SK-N-SH (cell line): ENCODE measurements around the gene ATP8A1. TPM values are rescaled to one million over a fixed set of nuclear protein-coding genes. Genes with fewer than 3 reads are reported as not detected.

Experiments
- CTCF ChIA-PET: fragments of 300-600, 350-600 bp; formaldehyde crosslinking; extraction: SDS; loops from one replicate; lab custom pipeline; 2021; lab: Yijun Ruan, JAX
- POLR2A ChIA-PET: fragments of 350-600 bp; sonication (Branson Sonifier 250); formaldehyde crosslinking; extraction: SDS; loops from one replicate; lab custom pipeline; 2020; ENCODE audit warnings: antibody characterized with exemption, inconsistent platforms; lab: Yijun Ruan, JAX
- DNase-seq: peaks from one replicate; pipeline ENCODE4 v3.0.0; 2012
- H2AFZ ChIP-seq: fragments of 200-600 bp; sonication (generic); 2 replicates; pipeline ENCODE4 v1.8.1; 2016; ENCODE audit warnings: antibody characterized with exemption, mild to moderate bottlenecking, low read depth
- H3F3A ChIP-seq: fragments of 200-600 bp; sonication (generic); replicated peaks from 2 replicates; pipeline ENCODE3; 2016; ENCODE audit warnings: antibody characterized with exemption, mild to moderate bottlenecking; ENCODE audit not compliant: insufficient read depth
- H3K27ac ChIP-seq, 2 experiments: fragments of 200-500 bp in 1 of 2; fragments of 200-600 bp in 1 of 2; sonication (Bioruptor generic) in 1 of 2; sonication (generic), shearing (Covaris generic) in 1 of 2; 2 replicates each; pipeline versions ENCODE4 v1.5.1 to v1.6.1; 2014 to 2016; ENCODE audit warnings: low read depth in 2 of 2, inconsistent platforms in 1 of 2, low read length in 1 of 2, mild to moderate bottlenecking in 1 of 2, mixed read lengths in 1 of 2
- H3K27me3 ChIP-seq: fragments of 200-600 bp; sonication (generic), shearing (Covaris generic); 2 replicates; pipeline ENCODE4 v1.6.1; 2016; ENCODE audit warnings: mixed run types; ENCODE audit not compliant: insufficient read depth
- H3K36me3 ChIP-seq, 2 experiments: fragments of 200-500 bp in 1 of 2; fragments of 200-600 bp in 1 of 2; sonication (Bioruptor generic) in 1 of 2; sonication (generic) in 1 of 2; replicated peaks in 1 of 2; 2 replicates each; pipeline versions ENCODE3 to v1.5.1; 2014 to 2016; ENCODE audit warnings: low read length in 1 of 2, mild to moderate bottlenecking in 1 of 2; ENCODE audit not compliant: insufficient read depth in 2 of 2, control insufficient read depth in 1 of 2
- H3K4me1 ChIP-seq, 2 experiments: fragments of 200-500 bp in 1 of 2; fragments of 200-600 bp in 1 of 2; sonication (Bioruptor generic) in 1 of 2; sonication (generic), shearing (Covaris generic) in 1 of 2; 2 replicates each; pipeline versions ENCODE4 v1.5.1 to v1.6.1; 2014 to 2016; ENCODE audit warnings: low read depth in 1 of 2, low read length in 1 of 2, mixed run types in 1 of 2; ENCODE audit not compliant: insufficient read depth in 2 of 2, control insufficient read depth in 1 of 2
- H3K4me2 ChIP-seq: fragments of 200-600 bp; sonication (generic), shearing (Covaris generic); 2 replicates; pipeline ENCODE4 v1.6.1; 2017; ENCODE audit warnings: mixed run types
- H3K4me3 ChIP-seq, 2 experiments: fragments of 200-500 bp in 1 of 2; fragments of 200-600 bp in 1 of 2; sonication (Bioruptor generic) in 1 of 2; sonication (generic), shearing (Covaris generic) in 1 of 2; 2 replicates each; pipeline versions ENCODE4 v1.5.1 to v1.8.1; 2014 to 2016; ENCODE audit warnings: low read depth in 2 of 2, inconsistent platforms in 1 of 2, low read length in 1 of 2, mild to moderate bottlenecking in 1 of 2, mixed read lengths in 1 of 2, moderate library complexity in 1 of 2
- H3K79me2 ChIP-seq: fragments of 200-600 bp; sonication (generic); 2 replicates; pipeline ENCODE4 v1.8.1; 2017; ENCODE audit warnings: mild to moderate bottlenecking; ENCODE audit not compliant: insufficient read depth
- H3K9ac ChIP-seq: fragments of 200-600 bp; sonication (generic); 2 replicates; pipeline ENCODE4 v1.6.1; 2017; ENCODE audit warnings: mixed run types
- H3K9me2 ChIP-seq: fragments of 200-600 bp; sonication (generic); 2 replicates; pipeline ENCODE4 v1.6.1; 2017; ENCODE audit warnings: mixed run types
- H3K9me3 ChIP-seq: fragments of 200-600 bp; sonication (generic); 2 replicates; pipeline ENCODE4 v1.6.1; 2017; ENCODE audit warnings: mixed run types, mild to moderate bottlenecking, moderate library complexity
- H4K20me1 ChIP-seq: fragments of 200-600 bp; sonication (generic); 2 replicates; pipeline ENCODE4 v1.6.1; 2017; ENCODE audit warnings: mild to moderate bottlenecking, mixed run types; ENCODE audit not compliant: insufficient read depth
- FOXJ3 ChIP-seq: sonication (generic); formaldehyde crosslinking; IDR thresholded peaks from 2 replicates; pipeline ENCODE4 v1.5.1; 2020; ENCODE audit warnings: mild to moderate bottlenecking, missing genetic modification reagents
- PBX3 ChIP-seq: IDR thresholded peaks from 2 replicates; pipeline ENCODE4; 2012
- RFX5 ChIP-seq: IDR thresholded peaks from 2 replicates; pipeline ENCODE4 v1.6.1; 2012; ENCODE audit warnings: mild to moderate bottlenecking, improper control_type of control experiment, low read length
- RXRA ChIP-seq: IDR thresholded peaks from 2 replicates; pipeline ENCODE4 v1.4.0; 2012; ENCODE audit warnings: low read depth, mild to moderate bottlenecking, borderline replicate concordance
- SIN3A ChIP-seq: IDR thresholded peaks from 2 replicates; pipeline ENCODE4 v1.6.1; 2012; ENCODE audit warnings: low read depth, mild to moderate bottlenecking, low read length, moderate library complexity, borderline replicate concordance
- YY1 ChIP-seq: IDR thresholded peaks from 2 replicates; pipeline ENCODE4 v1.4.0; 2012; ENCODE audit warnings: low read depth, mild to moderate bottlenecking
- WGBS: methylation state at CpG from one replicate; pipeline ENCODE4 v1.1.6; 2017; ENCODE audit warnings: low lambda C conversion rate; 5-methylcytosine and 5-hydroxymethylcytosine counted together
- polyA plus RNA-seq, 3 experiments: library from polyadenylated mRNA; depleted of rRNA; stranded (reverse); fragments of >200 nt; gene quantifications; 2 replicates each; pipeline ENCODE4 v1.2.3, GENCODE V29; 2012

ATP8A1 gene
- polyA plus RNA-seq, 1 of the 3 experiments (the other 2 are of a cell fraction) = 0.38 TPM

- H3K27ac ChIP-seq = peak overlapping the region in 1 of 2 experiments; percentile 47; a peak in 2 of 4 replicates
- H3F3A ChIP-seq = no peaks in the 10 kb centered on the region
- DNase-seq = no peak
Observed at GRCh38 chr4:42673082-42673425, 16.1 kb upstream of the ATP8A1 start.

GRCh38 chr4:42672359-42673081, 15.6 kb upstream of the ATP8A1 start:
- no peak overlapping the region for H3K4me2 ChIP-seq
- CTCF ChIA-PET = interaction anchor here (0.9 to 1.2 kb wide), 2 partner anchors 10 to 18 kb away, joined by 3 read pairs; no protein-coding TSS in a partner anchor
- H3K9ac ChIP-seq = no peak overlapping the region
- peak overlapping the region in 1 of 2 experiments; percentile 47; a peak in 2 of 4 replicates for H3K27ac ChIP-seq
- H3K27me3 ChIP-seq = no peaks in the 10 kb centered on the region; the same call in 1 of the 2 replicates
- no peak for TF ChIP-seq RXRA
- no peak for TF ChIP-seq PBX3
- no peak for DNase-seq
- no peaks in the 10 kb centered on the region for H3K9me3 ChIP-seq
- H2AFZ ChIP-seq = no peak overlapping the region
- H3K79me2 ChIP-seq = no peaks in the 10 kb centered on the region
- H4K20me1 ChIP-seq = no peaks in the 10 kb centered on the region
- POLR2A ChIA-PET = interaction anchor here (1.6 kb wide), 1 partner anchor 15 kb away, joined by 5 read pairs; the partner anchor contains the start of gene ATP8A1
- no peaks in the 10 kb centered on the region for H3F3A ChIP-seq
- peaks cover 0 to 9% of the 10 kb centered on the region in 2 experiments; a peak in 2 of 4 replicates for H3K4me1 ChIP-seq
- no peaks in the 10 kb centered on the region for H3K9me2 ChIP-seq
- 49% methylated on average over 2 of the region's 2 CpGs for WGBS
- H3K36me3 ChIP-seq = no peaks in the 10 kb centered on the region
- no peak overlapping the region for H3K4me3 ChIP-seq

More at GRCh38 chr4:42673082-42673425, 16.1 kb upstream of the ATP8A1 start:
- H3K36me3 ChIP-seq = no peaks in the 10 kb centered on the region
- no peaks in the 10 kb centered on the region for H3K9me3 ChIP-seq
- H4K20me1 ChIP-seq = no peaks in the 10 kb centered on the region
- no peaks in the 10 kb centered on the region for H3K27me3 ChIP-seq
- H3K9ac ChIP-seq = no peak overlapping the region
- H2AFZ ChIP-seq = no peak overlapping the region
- CTCF ChIA-PET = interaction anchor here (0.9 to 1.2 kb wide), 2 partner anchors 11 to 19 kb away, joined by 3 read pairs; no protein-coding TSS in a partner anchor
- TF ChIP-seq YY1 = no peak
- TF ChIP-seq RFX5 = 0 out of 2 replicates have a peak, but pooled peaks have one; percentile 36
- no peak for TF ChIP-seq SIN3A
- H3K4me2 ChIP-seq = no peak overlapping the region
- no peaks in the 10 kb centered on the region for H3K79me2 ChIP-seq
- WGBS = 14% methylated on average over 2 of the region's 2 CpGs
- H3K9me2 ChIP-seq = no peaks in the 10 kb centered on the region
- H3K4me1 ChIP-seq = peaks cover 0 to 9% of the 10 kb centered on the region in 2 experiments; a peak in 2 of 4 replicates
- H3K4me3 ChIP-seq = no peak overlapping the region
- POLR2A ChIA-PET = interaction anchor here (1.6 kb wide), 1 partner anchor 16 kb away, joined by 5 read pairs; the partner anchor contains the start of gene ATP8A1

GRCh38 chr4:42671431-42672194, 14.7 kb upstream of the ATP8A1 start:
- Histone ChIP-seq H3K27me3 (no peaks in the 10 kb centered on the region; the same call in 1 of the 2 replicates), H3K36me3 (no peaks in the 10 kb centered on the region), H3K27ac (no peak overlapping the region), H3K9ac (no peak overlapping the region), H4K20me1 (no peaks in the 10 kb centered on the region), H3K9me3 (no peaks in the 10 kb centered on the region), H3K79me2 (no peaks in the 10 kb centered on the region), H2AFZ (no peak overlapping the region), H3K4me1 (peaks cover 0 to 7% of the 10 kb centered on the region in 2 experiments; a peak in 2 of 4 replicates), H3K4me2 (no peak overlapping the region), H3K4me3 (no peak overlapping the region), H3F3A (no peaks in the 10 kb centered on the region), H3K9me2 (no peaks in the 10 kb centered on the region)
- WGBS = 31% methylated on average over 4 of the region's 4 CpGs
- ChIA-PET CTCF (no interaction called here), POLR2A (interaction anchor here (1.6 kb wide), 1 partner anchor 14 kb away, joined by 5 read pairs; the partner anchor contains the start of gene ATP8A1)
- no peak for DNase-seq
- no peak for TF ChIP-seq FOXJ3
